IMR-90 (cell line): ENCODE results near the gene IRF4. TPM values are rescaled to one million over a fixed set of nuclear protein-coding genes. Genes with fewer than 3 reads are reported as not detected.

Experiments used
- ATAC-seq: fragments of 200-7000 bp; cut with Tn5 transposase; 2 replicates; pipeline ENCODE4 v1.9.1; 2020; ENCODE audit warnings: low read depth, mild to moderate bottlenecking, moderate library complexity
- BruUV-seq: library from RNA; stranded (reverse); fragments of 400-500 nt; replicated peaks from 2 replicates; lab custom pipeline; 2021; lab: Mats Ljungman, UMichigan
- CTCF ChIA-PET: fragments of 300-600 bp; formaldehyde crosslinking; extraction: SDS; loops from one replicate; lab custom pipeline; 2021; ENCODE audit warnings: antibody characterized with exemption; lab: Yijun Ruan, JAX
- POLR2A ChIA-PET: fragments of 300-600 bp; sonication (Branson Sonifier 250); formaldehyde crosslinking; loops from one replicate; lab custom pipeline; 2022; ENCODE audit warnings: antibody characterized with exemption; ENCODE audit not compliant: unreplicated experiment; lab: Charles Lee
- DNase-seq: peaks from one replicate; pipeline ENCODE4 v3.0.0; 2013
- H2AFZ ChIP-seq: replicated peaks from 2 replicates; pipeline ENCODE3; 2013; ENCODE audit warnings: low read length, mild to moderate bottlenecking; ENCODE audit not compliant: poor library complexity
- H2AK5ac ChIP-seq: 2 replicates; pipeline ENCODE4 v1.6.1; 2013; ENCODE audit warnings: low read depth, low read length, inconsistent platforms
- H2AK9ac ChIP-seq: replicated peaks from 2 replicates; pipeline ENCODE3; 2013; ENCODE audit warnings: mild to moderate bottlenecking, low read depth, low read length, moderate library complexity; ENCODE audit not compliant: poor library complexity
- H2BK120ac ChIP-seq: 2 replicates; pipeline ENCODE4 v1.6.1; 2013; ENCODE audit warnings: low read depth, low read length, inconsistent platforms
- H2BK15ac ChIP-seq: 3 replicates; pipeline ENCODE4 v1.6.1; 2013; ENCODE audit warnings: low read depth, low read length, inconsistent platforms
- H2BK20ac ChIP-seq: 2 replicates; pipeline ENCODE4 v1.6.1; 2013; ENCODE audit warnings: low read depth, mild to moderate bottlenecking, inconsistent platforms, low read length, moderate library complexity
- H2BK5ac ChIP-seq: 2 replicates; pipeline ENCODE4 v1.6.1; 2013; ENCODE audit warnings: mild to moderate bottlenecking, low read depth, low read length, inconsistent platforms; ENCODE audit not compliant: poor library complexity, severe bottlenecking
- H3K14ac ChIP-seq: replicated peaks from 2 replicates; pipeline ENCODE4 v1.6.1; 2013; ENCODE audit warnings: low read depth, low read length, inconsistent platforms
- H3K18ac ChIP-seq: 2 replicates; pipeline ENCODE4 v1.6.1; 2013; ENCODE audit warnings: low read depth, low read length, control low read depth
- H3K23ac ChIP-seq: 2 replicates; pipeline ENCODE4 v1.6.1; 2013; ENCODE audit warnings: low read depth, low read length, inconsistent platforms
- H3K27ac ChIP-seq: 2 replicates; pipeline ENCODE4 v1.5.1; 2013; ENCODE audit warnings: mild to moderate bottlenecking, control low read depth, low read length; ENCODE audit not compliant: insufficient read depth
- H3K27me3 ChIP-seq: 2 replicates; pipeline ENCODE4 v1.6.1; 2013; ENCODE audit warnings: low read length; ENCODE audit not compliant: control insufficient read depth, insufficient read depth
- H3K36me3 ChIP-seq: 2 replicates; pipeline ENCODE4 v1.6.1; 2013; ENCODE audit warnings: low read length, mixed read lengths; ENCODE audit not compliant: control insufficient read depth, insufficient read depth
- H3K4ac ChIP-seq: 2 replicates; pipeline ENCODE4 v1.6.1; 2013; ENCODE audit warnings: low read depth, low read length, inconsistent platforms
- H3K4me1 ChIP-seq: 2 replicates; pipeline ENCODE4 v1.6.1; 2013; ENCODE audit warnings: low read length, mixed read lengths; ENCODE audit not compliant: control insufficient read depth, insufficient read depth
- H3K4me2 ChIP-seq: 2 replicates; pipeline ENCODE4 v1.6.1; 2013; ENCODE audit warnings: low read depth, mild to moderate bottlenecking, control low read depth, low read length, moderate library complexity
- H3K4me3 ChIP-seq: 2 replicates; pipeline ENCODE4 v1.5.1; 2013; ENCODE audit warnings: low read depth, mild to moderate bottlenecking, control low read depth, low read length, moderate library complexity; ENCODE audit not compliant: insufficient read depth
- H3K56ac ChIP-seq: 2 replicates; pipeline ENCODE4 v1.6.1; 2013; ENCODE audit warnings: low read length, inconsistent platforms; ENCODE audit not compliant: insufficient read depth; ENCODE audit errors: extremely low read depth
- H3K79me1 ChIP-seq, 2 experiments: 2 replicates each; pipeline ENCODE4 v1.6.1; 2013; ENCODE audit warnings: low read length in 2 of 2, inconsistent platforms in 1 of 2, low read depth in 1 of 2
- H3K9ac ChIP-seq: 2 replicates; pipeline ENCODE4 v1.6.1; 2013; ENCODE audit warnings: low read depth, low read length, control low read depth
- H3K9me1 ChIP-seq: 2 replicates; pipeline ENCODE4 v1.6.1; 2013; ENCODE audit warnings: low read length, inconsistent platforms; ENCODE audit not compliant: insufficient read depth
- H3K9me3 ChIP-seq: 2 replicates; pipeline ENCODE4 v1.6.1; 2013; ENCODE audit warnings: low read length; ENCODE audit not compliant: control insufficient read depth, insufficient read depth
- H4K20me1 ChIP-seq: 2 replicates; pipeline ENCODE4 v1.6.1; 2013; ENCODE audit warnings: low read length, inconsistent platforms; ENCODE audit not compliant: insufficient read depth
- H4K5ac ChIP-seq: 2 replicates; pipeline ENCODE4 v1.6.1; 2013; ENCODE audit warnings: mild to moderate bottlenecking, low read depth, low read length, control low read depth
- H4K8ac ChIP-seq, 2 experiments: 2 replicates each; pipeline ENCODE4 v1.6.1; 2013; ENCODE audit warnings: low read depth in 2 of 2, low read length in 2 of 2, control low read depth in 1 of 2, inconsistent platforms in 1 of 2
- H4K91ac ChIP-seq: 2 replicates; pipeline ENCODE4 v1.6.1; 2013; ENCODE audit warnings: low read depth, low read length, inconsistent platforms; ENCODE audit not compliant: insufficient read depth
- BHLHE40 ChIP-seq: fragments of 150-350 bp; IDR thresholded peaks from 2 replicates; pipeline ENCODE4 v1.6.1; 2016; ENCODE audit warnings: mild to moderate bottlenecking, low read depth, low read length
- CEBPB ChIP-seq: IDR thresholded peaks from 2 replicates; pipeline ENCODE4 v1.6.1; 2012; ENCODE audit warnings: low read depth, low read length, improper control_type of control experiment
- ELK1 ChIP-seq: fragments of 150-350 bp; IDR thresholded peaks from 2 replicates; pipeline ENCODE4 v1.6.1; 2016; ENCODE audit warnings: low read depth, mild to moderate bottlenecking, low read length, moderate library complexity, borderline replicate concordance
- MAFK ChIP-seq: IDR thresholded peaks from 2 replicates; pipeline ENCODE4 v1.6.1; 2012; ENCODE audit warnings: low read depth, low read length, improper control_type of control experiment
- MAZ ChIP-seq: IDR thresholded peaks from 2 replicates; pipeline ENCODE4 v1.6.1; 2012; ENCODE audit warnings: low read depth, mild to moderate bottlenecking, low read length, improper control_type of control experiment, moderate library complexity, borderline replicate concordance
- MXI1 ChIP-seq: IDR thresholded peaks from 2 replicates; pipeline ENCODE4 v1.6.1; 2012; ENCODE audit warnings: low read depth, mild to moderate bottlenecking, low read length, moderate library complexity, borderline replicate concordance
- NFE2L2 ChIP-seq: fragments of 150-350 bp; IDR thresholded peaks from 2 replicates; pipeline ENCODE4 v1.6.1; 2016; ENCODE audit warnings: low read depth, mild to moderate bottlenecking, low read length
- POLR2A ChIP-seq: IDR thresholded peaks from 2 replicates; pipeline ENCODE4 v1.6.1; 2012; ENCODE audit warnings: mild to moderate bottlenecking, low read depth, low read length
- RAD21 ChIP-seq: IDR thresholded peaks from 2 replicates; pipeline ENCODE4 v1.6.1; 2012; ENCODE audit warnings: low read length, improper control_type of control experiment
- RCOR1 ChIP-seq: IDR thresholded peaks from 2 replicates; pipeline ENCODE4 v1.6.1; 2012; ENCODE audit warnings: mild to moderate bottlenecking, low read length, improper control_type of control experiment; ENCODE audit not compliant: insufficient replicate concordance
- SMC3 ChIP-seq: fragments of 150-350 bp; IDR thresholded peaks from 2 replicates; pipeline ENCODE4 v1.6.1; 2016; ENCODE audit warnings: low read depth, mild to moderate bottlenecking, antibody characterized with exemption, low read length, moderate library complexity
- USF2 ChIP-seq: fragments of 150-350 bp; IDR thresholded peaks from 2 replicates; pipeline ENCODE4 v1.6.1; 2017; ENCODE audit warnings: mild to moderate bottlenecking, antibody characterized with exemption, low read length, low read depth
- WGBS, 2 experiments: methylation state at CpG; one replicate each; pipeline versions ENCODE4 v1.1.5 to v1.1.7; 2013; ENCODE audit warnings: missing lambda C conversion rate in 2 of 2; ENCODE audit not compliant: insufficient read length in 1 of 2; ENCODE audit errors: extremely low coverage in 2 of 2; 5-methylcytosine and 5-hydroxymethylcytosine counted together
- dilution Hi-C: fragments of 300-500 bp; cut with HindIII; formaldehyde crosslinking; loops from one replicate; pipeline ENCODE4 v1.14.3; 2018; ENCODE audit warnings: low sequenced_read_pairs; ENCODE audit not compliant: unreplicated experiment
- in situ Hi-C: fragments of 300-500 bp; cut with MboI; formaldehyde crosslinking; loops from 3 replicates; pipeline ENCODE4 v1.14.3; 2019; ENCODE audit warnings: low sequenced_read_pairs, inconsistent platforms, mixed read lengths
- intact Hi-C: fragments of 100-400 bp; cut with micrococcal nuclease; formaldehyde crosslinking; loops from 2 replicates; pipeline ENCODE4 v1.10.0; 2022
- polyA plus RNA-seq, 3 experiments: library from polyadenylated mRNA; depleted of rRNA; stranded (reverse); fragments of >200 nt; gene quantifications; 2 replicates each; pipeline ENCODE4 v1.2.3, GENCODE V29; 2012; ENCODE audit warnings: low replicate concordance in 1 of 3
- total RNA-seq: library from RNA; depleted of rRNA; stranded (reverse); fragments of >200 nt; gene quantifications from 2 replicates; pipeline ENCODE4 v1.2.3, GENCODE V29; 2012
- TF ChIP-seq, protein P1 (sequence below): conservative IDR thresholded peaks from 2 replicates; pipeline ENCODE4 v1.5.1; 2012; ENCODE audit warnings: mild to moderate bottlenecking, low read depth, low read length, improper control_type of control experiment

IRF4 gene
- total and polyA plus RNA-seq, 2 of the 4 experiments (the other 2 are of a cell fraction) = not detected

- Histone ChIP-seq H3K27me3 (peaks cover 16% of the 10 kb centered on the region; the same call in 1 of the 2 replicates), H3K9me1 (no peaks in the 10 kb centered on the region), H3K4me2 (no peak overlapping the region), H2BK15ac (no peak overlapping the region), H3K56ac (no peak overlapping the region), H3K9me3 (peaks cover 27% of the 10 kb centered on the region), H2AK9ac (no peak overlapping the region), H2BK20ac (no peak overlapping the region), H3K36me3 (no peaks in the 10 kb centered on the region), H3K4me1 (no peaks in the 10 kb centered on the region), H3K79me1 (no peaks in the 10 kb centered on the region), H4K20me1 (no peaks in the 10 kb centered on the region), H3K4me3 (no peak overlapping the region), H2BK5ac (no peak overlapping the region), H3K23ac (no peak overlapping the region), H2AFZ (no peak overlapping the region), H2AK5ac (no peak overlapping the region), H3K14ac (no peak overlapping the region), H2BK120ac (no peak overlapping the region), H3K4ac (no peak overlapping the region), H3K9ac (no peak overlapping the region), H4K5ac (no peak overlapping the region), H4K91ac (no peak overlapping the region), H3K27ac (no peak overlapping the region), H4K8ac (no peak overlapping the region), H3K18ac (no peak overlapping the region)
- TF ChIP-seq USF2 (no peak), MXI1 (no peak), SMC3 (no peak), ELK1 (no peak), CEBPB (no peak), POLR2A (no peak), BHLHE40 (no peak), MAZ (no peak), NFE2L2 (no peak), RAD21 (no peak), RCOR1 (no peak), MAFK (no peak)
- TF ChIP-seq, protein P1, sequence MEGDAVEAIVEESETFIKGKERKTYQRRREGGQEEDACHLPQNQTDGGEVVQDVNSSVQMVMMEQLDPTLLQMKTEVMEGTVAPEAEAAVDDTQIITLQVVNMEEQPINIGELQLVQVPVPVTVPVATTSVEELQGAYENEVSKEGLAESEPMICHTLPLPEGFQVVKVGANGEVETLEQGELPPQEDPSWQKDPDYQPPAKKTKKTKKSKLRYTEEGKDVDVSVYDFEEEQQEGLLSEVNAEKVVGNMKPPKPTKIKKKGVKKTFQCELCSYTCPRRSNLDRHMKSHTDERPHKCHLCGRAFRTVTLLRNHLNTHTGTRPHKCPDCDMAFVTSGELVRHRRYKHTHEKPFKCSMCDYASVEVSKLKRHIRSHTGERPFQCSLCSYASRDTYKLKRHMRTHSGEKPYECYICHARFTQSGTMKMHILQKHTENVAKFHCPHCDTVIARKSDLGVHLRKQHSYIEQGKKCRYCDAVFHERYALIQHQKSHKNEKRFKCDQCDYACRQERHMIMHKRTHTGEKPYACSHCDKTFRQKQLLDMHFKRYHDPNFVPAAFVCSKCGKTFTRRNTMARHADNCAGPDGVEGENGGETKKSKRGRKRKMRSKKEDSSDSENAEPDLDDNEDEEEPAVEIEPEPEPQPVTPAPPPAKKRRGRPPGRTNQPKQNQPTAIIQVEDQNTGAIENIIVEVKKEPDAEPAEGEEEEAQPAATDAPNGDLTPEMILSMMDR = no peak
- 71% methylated on average over 8 of the region's 8 CpGs; no CpG with 5 or more reads in 1 of the 2 experiments for WGBS, 2 experiments
- ChIA-PET CTCF (no interaction called here), POLR2A (no interaction called here)
- DNase-seq = no peak
- intact Hi-C loops (no loop called here), dilution Hi-C loops (no loop called here), in situ Hi-C loops (no loop called here)
- ATAC-seq = no peak
- no TSS peak for BruUV-seq
Observed at GRCh38 chr6:367298-367794, 24.2 kb upstream of the IRF4 start.
